H1 (cell line): ENCODE results near the gene CRYBG1. TPM values are rescaled to one million over a fixed set of nuclear protein-coding genes. Genes with fewer than 3 reads are reported as not detected.

ENCODE experiments used
- CTCF ChIA-PET: fragments of 300-600 bp; sonication (Branson Sonifier 250); formaldehyde crosslinking; loops from one replicate; lab custom pipeline; 2021; ENCODE audit not compliant: partially characterized antibody; lab: Charles Lee
- POLR2A ChIA-PET: fragments of 300-600 bp; sonication (Branson Sonifier 250); formaldehyde crosslinking; loops from one replicate; lab custom pipeline; 2021; ENCODE audit warnings: inconsistent platforms; ENCODE audit not compliant: partially characterized antibody; lab: Charles Lee
- DNase-seq, 2 experiments: peaks; one replicate each; pipeline versions ENCODE4 v3.0.0 to v3.0.0-alpha.2; 2010 to 2022; ENCODE audit warnings: low spot score in 2 of 2, low read depth in 1 of 2, mixed read lengths in 1 of 2
- FAIRE-seq: peaks from 2 replicates; lab custom pipeline; 2011; peaks lifted over from hg19 to GRCh38; lab: Jason Lieb, UNC
- H2AFZ ChIP-seq: 2 replicates; pipeline ENCODE4 v1.8.1; 2012; ENCODE audit warnings: low read length, inconsistent platforms
- H2AK5ac ChIP-seq: 2 replicates; pipeline ENCODE4 v1.6.1; 2013; ENCODE audit warnings: low read depth, low read length
- H2BK120ac ChIP-seq: replicated peaks from 2 replicates; pipeline ENCODE3; 2013; ENCODE audit warnings: low read depth, low read length, inconsistent platforms
- H2BK12ac ChIP-seq: 2 replicates; pipeline ENCODE4 v1.6.1; 2013; ENCODE audit warnings: low read depth, low read length
- H2BK15ac ChIP-seq: 2 replicates; pipeline ENCODE4 v1.6.1; 2013; ENCODE audit warnings: low read length
- H2BK20ac ChIP-seq: 2 replicates; pipeline ENCODE4 v1.6.1; 2013; ENCODE audit warnings: low read length
- H2BK5ac ChIP-seq: 2 replicates; pipeline ENCODE4 v1.6.1; 2013; ENCODE audit warnings: low read depth, low read length
- H3K14ac ChIP-seq: 2 replicates; pipeline ENCODE4 v1.6.1; 2013; ENCODE audit warnings: inconsistent platforms; ENCODE audit not compliant: insufficient read length
- H3K18ac ChIP-seq: 2 replicates; pipeline ENCODE4 v1.6.1; 2013; ENCODE audit warnings: low read length; ENCODE audit errors: extremely low read depth
- H3K23ac ChIP-seq: 2 replicates; pipeline ENCODE4 v1.6.1; 2013; ENCODE audit warnings: inconsistent platforms; ENCODE audit not compliant: insufficient read length
- H3K23me2 ChIP-seq: 2 replicates; pipeline ENCODE4 v1.6.1; 2013; ENCODE audit warnings: low read depth, low read length
- H3K27ac ChIP-seq: 2 replicates; pipeline ENCODE4 v1.6.1; 2011; ENCODE audit warnings: low read depth, low read length, inconsistent platforms
- H3K27me3 ChIP-seq, 4 experiments: replicated peaks in 1 of 4; 1 replicate in 1 of 4; 2 replicates in 3 of 4; pipeline versions ENCODE4 v1.6.1 to v1.8.1; 2011 to 2013; ENCODE audit warnings: low read length in 3 of 4, mild to moderate bottlenecking in 3 of 4, inconsistent platforms in 2 of 4, mixed read lengths in 2 of 4, moderate library complexity in 1 of 4; ENCODE audit not compliant: control insufficient read depth in 3 of 4, insufficient read depth in 3 of 4; ENCODE audit errors: extremely low read depth in 1 of 4
- H3K36me3 ChIP-seq, 4 experiments: 2 replicates each; pipeline versions ENCODE4 v1.6.1 to v1.8.1; 2011 to 2013; ENCODE audit warnings: mild to moderate bottlenecking in 4 of 4, low read length in 3 of 4, moderate library complexity in 2 of 4, control low read depth in 1 of 4, inconsistent platforms in 1 of 4; ENCODE audit not compliant: insufficient read depth in 4 of 4, control insufficient read depth in 2 of 4
- H3K4ac ChIP-seq: replicated peaks from 2 replicates; pipeline ENCODE3; 2013; ENCODE audit warnings: low read length, low read depth, mixed read lengths, inconsistent platforms; ENCODE audit not compliant: insufficient read length
- H3K4me1 ChIP-seq, 4 experiments: replicated peaks in 1 of 4; 1 replicate in 1 of 4; 2 replicates in 3 of 4; pipeline versions ENCODE4 v1.6.1 to v1.8.1; 2011 to 2013; ENCODE audit warnings: low read length in 3 of 4, inconsistent platforms in 2 of 4, mixed read lengths in 1 of 4; ENCODE audit not compliant: insufficient read depth in 4 of 4, control insufficient read depth in 3 of 4
- H3K4me2 ChIP-seq, 2 experiments: 2 replicates each; pipeline versions ENCODE4 v1.6.1 to v1.8.1; 2011 to 2013; ENCODE audit warnings: low read depth in 2 of 2, low read length in 2 of 2, control low read depth in 1 of 2, inconsistent platforms in 1 of 2, mild to moderate bottlenecking in 1 of 2; ENCODE audit not compliant: insufficient read depth in 1 of 2
- H3K4me3 ChIP-seq, 4 experiments: fragments of 200-600, 300-600 bp in 1 of 4; sonication (generic), shearing (Covaris generic), sonication (Bioruptor Twin) in 1 of 4; 2 replicates each; pipeline versions ENCODE4 v1.5.1 to v1.8.1; 2011 to 2016; ENCODE audit warnings: low read length in 4 of 4, low read depth in 3 of 4, control low read depth in 2 of 4, inconsistent platforms in 2 of 4, mild to moderate bottlenecking in 2 of 4, mixed read lengths in 1 of 4, moderate library complexity in 1 of 4; ENCODE audit not compliant: insufficient read depth in 2 of 4; ENCODE audit errors: extremely low read depth in 1 of 4
- H3K56ac ChIP-seq: replicated peaks from 2 replicates; pipeline ENCODE3; 2013; ENCODE audit warnings: low read depth, mild to moderate bottlenecking, mixed read lengths, low read length, inconsistent platforms; ENCODE audit not compliant: insufficient read length
- H3K79me1 ChIP-seq: 2 replicates; pipeline ENCODE4 v1.6.1; 2013; ENCODE audit warnings: low read depth, low read length, control low read depth
- H3K79me2 ChIP-seq, 2 experiments: 2 replicates each; pipeline versions ENCODE4 v1.6.1 to v1.8.1; 2012 to 2013; ENCODE audit warnings: low read length in 2 of 2, mild to moderate bottlenecking in 2 of 2, inconsistent platforms in 1 of 2; ENCODE audit not compliant: insufficient read depth in 2 of 2, control insufficient read depth in 1 of 2
- H3K9ac ChIP-seq, 4 experiments: replicated peaks in 1 of 4; 1 replicate in 1 of 4; 2 replicates in 3 of 4; pipeline versions ENCODE4 v1.6.1 to v1.8.1; 2011 to 2013; ENCODE audit warnings: low read depth in 3 of 4, low read length in 3 of 4, control low read depth in 2 of 4, mild to moderate bottlenecking in 2 of 4, moderate library complexity in 2 of 4, inconsistent platforms in 1 of 4; ENCODE audit errors: extremely low read depth in 1 of 4
- H3K9me3 ChIP-seq, 2 experiments: 2 replicates each; pipeline versions ENCODE4 v1.6.1 to v1.8.1; 2012 to 2013; ENCODE audit warnings: mild to moderate bottlenecking in 2 of 2, moderate library complexity in 2 of 2, control low read depth in 1 of 2, inconsistent platforms in 1 of 2, low read depth in 1 of 2, low read length in 1 of 2, mixed read lengths in 1 of 2; ENCODE audit not compliant: insufficient read depth in 2 of 2
- H4K20me1 ChIP-seq, 2 experiments: replicated peaks in 1 of 2; 2 replicates each; pipeline versions ENCODE3 to v1.8.1; 2011 to 2013; ENCODE audit warnings: inconsistent platforms in 2 of 2, low read length in 2 of 2, mild to moderate bottlenecking in 1 of 2; ENCODE audit not compliant: insufficient read depth in 2 of 2, control insufficient read depth in 1 of 2
- H4K5ac ChIP-seq: 2 replicates; pipeline ENCODE4 v1.6.1; 2013; ENCODE audit warnings: low read length, low read depth, mixed read lengths, inconsistent platforms; ENCODE audit not compliant: insufficient read length
- H4K8ac ChIP-seq: 2 replicates; pipeline ENCODE4 v1.8.0; 2013; ENCODE audit warnings: mild to moderate bottlenecking, moderate library complexity, low read length, inconsistent platforms; ENCODE audit not compliant: insufficient read depth; ENCODE audit errors: extremely low read depth
- H4K91ac ChIP-seq: replicated peaks from 2 replicates; pipeline ENCODE3; 2013; ENCODE audit warnings: low read length, mixed read lengths, inconsistent platforms; ENCODE audit not compliant: insufficient read length
- whole genome bisulfite sequencing, 2 experiments: shearing (Covaris generic) in 1 of 2; methylation state at CpG; one replicate each; pipeline versions ENCODE4 v1.1.6 to v1.1.7; 2013 to 2015; ENCODE audit warnings: low lambda C conversion rate in 2 of 2, mixed read lengths in 2 of 2, inconsistent platforms in 1 of 2, low coverage in 1 of 2, missing lambda C conversion rate in 1 of 2; ENCODE audit not compliant: insufficient replicate concordance in 2 of 2, insufficient coverage in 1 of 2, insufficient read length in 1 of 2; ENCODE audit errors: extremely low coverage in 1 of 2, missing lambda C conversion rate in 1 of 2; 5-methylcytosine and 5-hydroxymethylcytosine counted together
- polyA plus RNA-seq, 7 experiments: library from polyadenylated mRNA; depleted of rRNA in 3 of 7; stranded (reverse) in 5 of 7; unstranded in 2 of 7; fragments of >200 nt in 5 of 7; fragments of 200-250 nt in 2 of 7; gene quantifications; 1 replicate in 5 of 7; 2 replicates in 1 of 7; 4 replicates in 1 of 7; pipeline versions ENCODE4 v1.2.1 to v1.2.3, GENCODE V29; 2011 to 2013; ENCODE audit warnings: missing spikeins in 2 of 7, mixed read lengths in 2 of 7
- total RNA-seq: library from RNA; stranded (reverse); fragmentation: NEBNext Ultra II Directional; extraction: Animal tissue kit (Norgen Biotek cat#: 25700); gene quantifications from 2 replicates; pipeline ENCODE4 v1.2.1, GENCODE V29; 2021

CRYBG1 gene
- total and polyA plus RNA-seq, 2 of the 8 experiments (the other 6 are each of a cell fraction or from before 2014, with no cell fraction given): 2.2 to 11.6 TPM

GRCh38 chr6:106614592-106615257 is 254.2 kb downstream of the CRYBG1 start:
- H3K14ac ChIP-seq: no peak overlapping the region
- no peak overlapping the region for H3K4ac ChIP-seq
- no peak overlapping the region for H2BK20ac ChIP-seq
- H2BK15ac ChIP-seq: no peak overlapping the region
- WGBS, 2 experiments: 1% methylated on average over 3 of the region's 3 CpGs; no CpG with 5 or more reads in 1 of the 2 experiments
- no peaks in the 10 kb centered on the region for H3K79me1 ChIP-seq
- peaks cover 0 to 13% (median 6%) of the 10 kb centered on the region in 4 experiments; a peak in 2 of 8 replicates for H3K36me3 ChIP-seq
- DNase-seq: peak in 1 of 2 experiments; percentile 69
- no peak overlapping the region for H2BK12ac ChIP-seq
- H4K5ac ChIP-seq: peak overlapping the region; percentile 66
- peak overlapping the region in 2 of 4 experiments; percentile 4 to 31; a peak in 3 of 8 replicates for H3K4me3 ChIP-seq
- no peak overlapping the region for H4K8ac ChIP-seq
- peak; percentile 76 for FAIRE-seq
- H2BK5ac ChIP-seq: peak overlapping the region; percentile 89; the same call in 1 of the 2 replicates
- no peaks in the 10 kb centered on the region for H3K27me3 ChIP-seq
- no peak overlapping the region for H2AK5ac ChIP-seq
- H3K9ac ChIP-seq: no peak overlapping the region
- H3K4me1 ChIP-seq: peaks cover 9 to 20% (median 13%) of the 10 kb centered on the region in 4 experiments; a peak in 6 of 7 replicates
- H4K91ac ChIP-seq: no peak overlapping the region
- ChIA-PET POLR2A (interaction anchor here (0.6 to 1.7 kb wide), 8 partner anchors 10 to 652 kb away, joined by 3 to 8 read pairs (median 3); no protein-coding TSS in a partner anchor), CTCF (interaction anchor here (0.6 to 1.3 kb wide), 6 partner anchors 13 to 365 kb away, joined by 3 to 5 read pairs (median 4); no protein-coding TSS in a partner anchor)
- no peak overlapping the region for H3K23ac ChIP-seq
- H3K27ac ChIP-seq: peak overlapping the region; percentile 35; the same call in 1 of the 2 replicates
- H3K56ac ChIP-seq: peak overlapping the region; percentile 34
- no peak overlapping the region for H3K18ac ChIP-seq
- H3K23me2 ChIP-seq: no peaks in the 10 kb centered on the region
- H2BK120ac ChIP-seq: peak overlapping the region; percentile 80
- no peaks in the 10 kb centered on the region for H3K79me2 ChIP-seq
- no peak overlapping the region for H2AFZ ChIP-seq
- no peaks in the 10 kb centered on the region for H3K9me3 ChIP-seq
- H4K20me1 ChIP-seq: no peaks in the 10 kb centered on the region
- peak overlapping the region; percentile 9 to 37; a peak in 3 of 4 replicates for H3K4me2 ChIP-seq
